ENCODE measurements around the gene BDKRB1.

The BDKRB1 gene

DNA sequence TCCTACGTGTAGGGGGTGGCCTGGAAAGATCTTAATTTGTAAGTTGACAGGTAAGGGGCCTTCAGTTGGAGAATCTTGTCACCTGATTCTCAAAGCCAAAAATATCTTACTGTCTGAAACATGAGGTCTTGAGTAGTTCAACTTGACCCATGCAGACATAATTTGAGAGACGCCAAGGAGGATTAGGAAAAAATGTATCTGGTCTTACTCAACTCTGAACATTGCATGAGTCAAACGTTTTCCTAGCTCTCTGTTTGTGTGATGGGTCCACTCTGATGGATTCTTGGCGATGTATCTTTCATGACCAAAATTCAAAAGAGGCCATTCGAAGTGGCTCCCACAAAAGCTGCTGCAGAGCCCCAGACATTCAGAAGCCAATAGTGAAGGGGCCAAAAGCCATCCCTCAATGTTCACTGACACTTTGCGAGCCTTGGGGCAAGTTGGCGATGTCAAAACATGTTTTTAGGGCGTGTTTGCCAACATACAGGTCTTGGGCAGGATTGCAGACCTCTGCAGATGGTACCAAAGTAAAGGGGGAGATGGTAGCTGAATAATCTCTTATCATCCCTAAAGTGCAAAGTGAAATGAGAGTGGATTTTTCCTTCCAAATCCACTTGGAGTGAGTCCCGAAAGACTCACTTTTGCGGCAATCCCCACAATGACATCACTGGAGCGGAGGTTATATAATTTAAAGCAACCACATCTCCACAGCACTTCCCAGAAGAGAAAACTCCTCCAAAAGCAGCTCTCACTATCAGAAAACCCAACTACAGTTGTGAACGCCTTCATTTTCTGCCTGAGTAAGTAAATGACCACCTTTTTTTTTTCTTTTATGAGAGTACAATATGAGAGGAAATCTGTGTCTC, at the start of gene BDKRB1:
TSS of gene BDKRB1 (plus strand) at position 710 of the 866 bp plus-strand sequence. CDS start 7,473 bp downstream, outside the sequence.
- DNase-seq = no peak

DNA sequence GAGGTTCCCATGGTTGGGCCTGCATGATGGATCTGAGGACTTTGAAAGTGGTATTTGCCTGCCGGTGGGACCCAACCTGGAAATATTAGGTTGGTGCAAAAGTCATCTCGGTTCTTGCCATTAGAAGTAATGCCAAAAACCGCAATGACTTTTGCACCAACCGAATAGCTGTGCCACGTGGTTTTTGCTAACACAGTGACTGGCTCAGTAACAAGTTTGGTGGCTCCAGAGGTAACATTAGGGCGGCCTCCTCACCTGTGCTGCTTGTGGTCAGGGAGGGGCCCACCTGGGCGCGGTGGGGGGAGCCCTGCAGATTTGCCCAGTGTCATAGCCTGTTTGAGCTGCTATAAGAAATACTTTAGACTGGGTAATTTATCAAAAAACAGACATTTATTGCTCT, 49.5 kb upstream of the BDKRB1 start:
- DNase-seq = no peak

GRCh38 chr14:96207686-96208085, 48.3 kb upstream of the BDKRB1 start:
- DNase-seq = no peak

GRCh38 chr14:96208739-96209138, 47.3 kb upstream of the BDKRB1 start:
- DNase-seq = no peak

GRCh38 chr14:96212140-96212539, 43.9 kb upstream of the BDKRB1 start:
- DNase-seq = no peak

GRCh38 chr14:96212896-96213295, 43.1 kb upstream of the BDKRB1 start:
- no peak for DNase-seq

GRCh38 chr14:96213871-96214465, 42.0 kb upstream of the BDKRB1 start:
- no peak for DNase-seq

DNA sequence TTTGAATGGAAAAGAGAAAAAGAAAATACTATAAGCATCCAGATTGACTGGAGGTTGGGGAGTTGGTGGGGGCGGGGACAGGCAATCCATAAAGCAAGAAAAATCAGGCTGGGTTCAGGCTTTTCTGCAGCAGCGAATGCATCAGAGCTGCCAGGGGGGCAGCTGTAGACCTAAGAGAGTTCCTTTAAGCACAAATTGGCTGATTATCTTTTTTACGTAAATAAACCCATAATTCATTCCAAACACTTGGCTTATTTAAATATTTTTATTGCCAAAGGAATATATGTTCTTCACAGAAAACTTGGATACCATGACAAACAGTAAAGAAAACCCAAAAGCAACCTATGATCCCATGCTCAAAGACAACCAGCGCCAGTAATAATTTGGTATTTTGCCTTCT, 41.2 kb upstream of the BDKRB1 start:
- DNase-seq = no peak

- no peak for DNase-seq
Observed at GRCh38 chr14:96215452-96216244, 40.4 kb upstream of the BDKRB1 start.

- DNase-seq = no peak
Observed at GRCh38 chr14:96216627-96217026, 39.4 kb upstream of the BDKRB1 start.

GRCh38 chr14:96217376-96217913, 38.6 kb upstream of the BDKRB1 start:
- no peak for DNase-seq

DNA sequence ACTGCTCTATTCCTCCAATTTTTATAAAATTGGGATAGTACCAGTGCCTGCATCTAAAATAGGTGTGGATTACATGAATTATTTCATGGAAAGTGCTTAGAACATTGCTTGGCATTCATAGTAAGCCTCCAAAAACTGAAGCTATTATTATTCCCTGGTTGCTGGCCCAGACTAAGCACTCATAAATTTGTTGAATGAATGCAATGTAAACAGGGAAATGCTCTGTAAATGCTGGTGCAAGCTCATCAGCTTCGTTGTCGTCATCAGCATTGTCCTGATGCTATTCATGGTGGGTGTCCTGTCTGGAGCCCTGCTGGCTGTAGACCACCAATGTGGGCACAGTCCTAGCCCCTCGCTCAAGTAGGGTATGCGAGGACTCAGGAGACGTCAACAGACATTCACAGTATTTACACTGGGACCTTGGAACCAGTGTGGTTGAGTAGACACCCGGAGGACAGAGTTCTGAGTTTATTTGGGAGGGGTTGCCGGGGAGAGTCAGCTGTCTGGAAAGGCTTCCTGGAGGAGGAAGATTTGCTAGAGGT, 34.8 kb upstream of the BDKRB1 start:
- no peak for DNase-seq

- no peak for DNase-seq
Observed at GRCh38 chr14:96221841-96222240, 34.2 kb upstream of the BDKRB1 start.

- DNase-seq = no peak
Observed at GRCh38 chr14:96224480-96225096, 31.4 kb upstream of the BDKRB1 start.

DNA sequence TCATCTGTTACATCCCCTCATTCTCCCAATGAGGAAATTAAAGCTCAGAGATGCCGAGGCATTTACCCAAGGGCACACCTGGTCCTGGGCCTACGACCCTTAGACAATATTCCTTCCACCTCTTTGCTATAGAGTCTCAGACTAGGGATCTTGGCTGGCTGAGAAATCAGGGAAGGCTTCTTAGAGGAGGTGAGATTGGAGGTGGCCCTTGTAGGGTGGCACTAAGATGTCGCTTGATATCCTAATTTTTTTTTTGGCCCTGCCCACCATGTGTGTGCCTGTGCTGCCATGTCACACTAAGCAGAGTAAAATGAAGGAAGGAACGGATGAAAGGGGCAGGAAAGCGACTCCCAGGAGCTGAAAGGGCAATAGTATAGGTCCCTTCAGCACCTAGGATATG, 30.8 kb upstream of the BDKRB1 start:
- no peak for DNase-seq

GRCh38 chr14:96225745-96226151, 30.3 kb upstream of the BDKRB1 start:
- no peak for DNase-seq

DNA sequence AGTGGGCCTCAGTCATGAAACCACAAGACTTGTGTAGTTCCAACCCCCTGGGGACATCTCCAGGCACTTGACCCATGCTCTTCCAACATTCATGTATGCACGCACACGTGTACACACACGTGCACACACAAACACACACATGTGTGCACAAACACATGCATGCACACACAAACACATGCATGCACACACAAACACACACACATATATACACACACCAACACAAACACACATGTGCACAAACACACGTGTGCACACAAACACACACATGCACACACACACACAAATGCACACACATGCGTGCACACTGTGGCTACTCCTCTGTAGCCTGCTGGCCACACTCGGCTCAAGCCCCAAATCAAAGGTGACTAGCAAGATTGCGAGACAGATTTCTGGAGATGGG, 28.6 kb upstream of the BDKRB1 start:
- no peak for DNase-seq

- no peak for DNase-seq
Observed at GRCh38 chr14:96229315-96229714, 26.7 kb upstream of the BDKRB1 start.

DNA sequence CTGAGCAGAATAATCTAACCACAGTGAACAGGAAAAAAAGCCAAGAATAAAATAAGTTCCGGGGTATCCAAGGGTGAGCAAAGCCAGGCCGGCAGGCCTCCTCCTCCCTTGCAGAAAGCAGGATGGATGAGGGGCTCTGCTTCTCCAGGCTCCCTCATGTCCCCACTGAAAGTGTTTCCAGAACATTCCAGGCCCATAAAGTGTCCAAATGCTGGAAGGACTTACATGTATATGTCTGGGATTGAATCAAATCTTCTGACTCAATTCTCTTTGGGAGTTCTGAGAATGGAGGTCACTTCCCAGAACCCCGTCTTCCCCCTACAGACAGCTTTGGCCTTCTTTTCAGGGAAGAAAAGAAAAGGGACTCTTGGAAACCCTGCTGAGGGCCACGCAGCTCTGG, 25.0 kb upstream of the BDKRB1 start:
- no peak for DNase-seq

- no peak for DNase-seq
Observed at GRCh38 chr14:96231526-96232130, 24.4 kb upstream of the BDKRB1 start.

DNA sequence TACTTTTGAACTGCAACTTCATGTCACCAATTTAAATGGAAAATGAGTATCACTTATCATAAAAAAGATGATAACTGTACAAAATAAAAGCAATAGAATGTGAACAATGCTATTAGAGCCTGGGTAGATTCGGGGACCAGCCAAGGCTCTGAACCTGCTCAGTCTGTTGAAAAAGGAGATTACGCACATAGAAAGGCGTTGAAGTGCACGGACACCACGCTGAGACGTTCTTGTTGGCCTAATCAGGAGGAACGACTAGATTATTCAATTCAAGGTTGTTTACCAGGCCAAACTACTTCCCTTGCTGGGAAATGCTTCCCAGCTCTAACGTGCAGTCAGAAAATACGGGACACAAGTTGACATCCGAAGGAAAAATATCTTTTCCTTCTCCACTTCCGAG, 23.5 kb upstream of the BDKRB1 start:
- no peak for DNase-seq

DNA sequence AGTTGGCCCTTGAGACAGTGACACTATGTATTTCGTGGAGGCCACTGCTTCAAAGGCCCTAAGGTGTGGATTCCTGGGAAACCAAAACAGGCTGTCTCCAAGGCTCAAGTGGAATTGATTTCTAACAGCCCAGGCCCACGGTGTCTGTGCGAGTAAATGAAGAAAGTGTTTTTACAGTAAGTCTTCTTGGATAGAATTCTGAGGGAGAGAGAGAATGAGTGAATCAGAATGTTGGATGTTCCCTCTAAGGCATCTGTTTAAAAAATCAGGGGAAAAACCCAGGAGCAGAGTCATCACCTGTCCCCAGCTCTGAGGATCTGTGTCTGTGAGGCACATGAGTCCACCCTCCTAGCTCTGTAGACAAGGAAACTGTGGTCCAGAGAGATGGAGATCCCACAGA, 22.3 kb upstream of the BDKRB1 start:
- no peak for DNase-seq

Measured in activated CD8-positive, alpha-beta memory T cell treated with anti-CD3 and anti-CD28 coated beads for 24 hours (primary cell).